GM12872 (cell line): ENCODE results near the gene ILDR2.

Experiments
- TF ChIP-seq, protein P1 (sequence below): IDR thresholded peaks from 3 replicates; pipeline ENCODE4 v1.5.1; 2011; ENCODE audit warnings: low read depth, mild to moderate bottlenecking, low read length, moderate library complexity; ENCODE audit not compliant: insufficient read depth

Gene ILDR2

DNA sequence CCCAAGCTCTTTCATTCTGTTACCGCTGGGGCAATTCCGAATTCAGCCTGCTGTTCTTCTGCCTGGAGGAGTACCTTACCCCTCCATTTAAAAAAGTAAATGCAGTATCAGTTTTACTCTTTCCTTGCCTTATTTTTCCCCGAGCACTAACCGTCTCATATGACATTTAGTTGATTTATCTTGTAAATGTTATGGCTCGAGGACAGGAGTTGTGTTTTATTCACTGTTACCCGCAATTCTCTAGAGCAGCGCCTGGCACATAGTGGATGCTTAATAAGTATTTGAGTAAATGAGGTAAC, 98.9 kb downstream of the ILDR2 start:
- TF ChIP-seq, protein P1, sequence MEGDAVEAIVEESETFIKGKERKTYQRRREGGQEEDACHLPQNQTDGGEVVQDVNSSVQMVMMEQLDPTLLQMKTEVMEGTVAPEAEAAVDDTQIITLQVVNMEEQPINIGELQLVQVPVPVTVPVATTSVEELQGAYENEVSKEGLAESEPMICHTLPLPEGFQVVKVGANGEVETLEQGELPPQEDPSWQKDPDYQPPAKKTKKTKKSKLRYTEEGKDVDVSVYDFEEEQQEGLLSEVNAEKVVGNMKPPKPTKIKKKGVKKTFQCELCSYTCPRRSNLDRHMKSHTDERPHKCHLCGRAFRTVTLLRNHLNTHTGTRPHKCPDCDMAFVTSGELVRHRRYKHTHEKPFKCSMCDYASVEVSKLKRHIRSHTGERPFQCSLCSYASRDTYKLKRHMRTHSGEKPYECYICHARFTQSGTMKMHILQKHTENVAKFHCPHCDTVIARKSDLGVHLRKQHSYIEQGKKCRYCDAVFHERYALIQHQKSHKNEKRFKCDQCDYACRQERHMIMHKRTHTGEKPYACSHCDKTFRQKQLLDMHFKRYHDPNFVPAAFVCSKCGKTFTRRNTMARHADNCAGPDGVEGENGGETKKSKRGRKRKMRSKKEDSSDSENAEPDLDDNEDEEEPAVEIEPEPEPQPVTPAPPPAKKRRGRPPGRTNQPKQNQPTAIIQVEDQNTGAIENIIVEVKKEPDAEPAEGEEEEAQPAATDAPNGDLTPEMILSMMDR = peak; percentile 40

DNA sequence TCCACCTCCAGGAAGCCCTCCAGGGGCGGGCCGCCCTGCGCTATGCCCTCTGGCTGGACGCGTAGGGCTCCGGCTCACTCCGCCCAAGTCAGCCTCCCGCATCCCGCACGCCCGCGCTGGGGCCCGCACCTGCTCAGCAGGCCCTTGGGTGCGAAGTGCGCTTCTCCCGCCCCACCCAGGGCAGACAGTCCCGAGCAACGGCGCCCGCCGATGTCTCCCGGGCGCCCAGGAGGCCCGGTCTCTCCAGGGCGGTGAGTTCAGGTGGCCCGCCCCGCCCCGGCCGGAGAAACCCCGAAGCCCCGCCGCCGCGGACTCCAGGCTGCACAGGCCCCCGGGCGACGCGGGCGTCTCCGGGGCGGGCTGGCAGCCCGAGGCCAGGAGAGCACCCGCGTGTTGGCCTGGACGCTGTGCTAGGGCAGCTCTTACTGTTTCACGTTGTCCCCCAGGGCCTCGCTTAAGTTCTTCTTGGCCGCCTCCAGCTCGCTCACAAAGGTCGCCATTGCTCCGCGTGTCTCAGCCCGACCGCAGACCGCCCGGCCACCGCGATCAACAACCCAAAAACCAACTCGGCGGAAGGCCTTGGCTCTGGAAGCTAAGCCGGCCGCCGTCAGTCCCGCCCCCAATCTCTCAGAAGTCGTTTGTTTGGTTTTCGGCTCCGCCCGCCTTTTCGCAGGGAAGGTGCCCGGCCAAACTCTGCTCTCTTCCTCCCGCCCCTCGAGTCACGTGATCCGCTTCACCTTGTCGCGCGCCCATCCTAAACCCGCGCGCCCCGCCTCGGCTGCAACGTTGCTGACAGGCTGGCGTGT, 99.4 kb downstream of the ILDR2 start, which contains the start of gene TADA1:
Gene TADA1, minus strand, starts transcription at position 531 of the 806 bp plus-strand sequence. Its CDS starts 31 bp downstream, at position 500.
- TF ChIP-seq, protein P1 = no peak

DNA sequence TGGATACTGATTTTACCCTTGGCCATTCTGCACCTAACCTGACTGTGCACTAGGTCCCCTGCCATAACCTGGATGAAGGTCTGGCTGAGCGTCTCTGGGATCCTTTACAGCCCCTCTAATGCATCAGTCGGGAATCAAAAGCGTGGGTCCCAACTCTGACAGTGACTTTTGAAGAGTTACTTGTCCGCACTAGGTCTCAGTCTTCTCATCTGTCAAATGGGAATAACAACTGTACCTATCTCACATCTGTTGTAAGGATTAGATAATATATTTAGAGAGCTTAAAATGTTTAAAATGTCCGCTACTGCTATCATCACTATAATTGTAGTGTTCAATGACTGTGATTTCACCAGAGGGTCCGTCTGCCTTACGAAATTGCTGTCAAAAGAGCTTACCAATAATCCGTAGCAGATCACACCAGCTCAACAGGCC, 100.0 kb downstream of the ILDR2 start:
- TF ChIP-seq, protein P1 = no peak

DNA sequence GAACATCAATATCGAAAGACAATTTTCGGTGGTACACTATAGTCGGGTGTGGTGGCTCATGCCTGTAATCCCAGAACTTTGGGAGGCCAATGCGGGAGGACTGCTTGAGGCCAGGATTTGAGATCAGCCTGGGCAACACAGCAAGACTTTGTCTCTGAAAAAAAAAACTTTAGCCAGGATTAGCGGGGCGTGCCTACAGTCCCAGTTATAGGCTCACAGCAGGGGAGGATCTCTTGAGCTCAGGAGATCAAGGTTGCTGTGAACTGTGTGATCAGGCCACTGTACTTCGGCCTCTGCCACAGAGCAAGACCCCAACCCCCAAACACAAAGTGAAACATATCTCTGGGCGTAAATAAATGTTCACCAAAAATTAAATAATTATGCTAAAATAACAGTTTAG, 100.9 kb downstream of the ILDR2 start:
- TF ChIP-seq, protein P1 = no peak

DNA sequence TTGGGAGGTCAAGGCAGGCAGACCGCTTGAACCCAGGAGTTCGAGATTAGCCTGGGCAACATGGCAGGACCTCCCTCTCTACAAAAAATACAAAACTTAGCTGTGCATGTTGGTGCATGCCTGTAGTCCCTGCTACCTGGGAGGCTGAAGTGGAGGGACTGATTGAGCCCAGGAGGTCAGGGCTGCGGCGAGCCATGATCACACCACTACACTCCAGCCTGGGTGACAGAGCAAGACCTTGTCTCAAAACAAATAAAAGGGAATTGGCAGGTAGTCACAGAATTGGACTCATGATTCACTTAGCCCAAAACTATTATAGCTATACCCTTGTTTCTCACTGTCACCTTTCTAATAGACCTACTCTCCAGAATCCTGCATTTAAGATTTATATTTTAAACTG, 104.8 kb downstream of the ILDR2 start:
- TF ChIP-seq, protein P1 = no peak

DNA sequence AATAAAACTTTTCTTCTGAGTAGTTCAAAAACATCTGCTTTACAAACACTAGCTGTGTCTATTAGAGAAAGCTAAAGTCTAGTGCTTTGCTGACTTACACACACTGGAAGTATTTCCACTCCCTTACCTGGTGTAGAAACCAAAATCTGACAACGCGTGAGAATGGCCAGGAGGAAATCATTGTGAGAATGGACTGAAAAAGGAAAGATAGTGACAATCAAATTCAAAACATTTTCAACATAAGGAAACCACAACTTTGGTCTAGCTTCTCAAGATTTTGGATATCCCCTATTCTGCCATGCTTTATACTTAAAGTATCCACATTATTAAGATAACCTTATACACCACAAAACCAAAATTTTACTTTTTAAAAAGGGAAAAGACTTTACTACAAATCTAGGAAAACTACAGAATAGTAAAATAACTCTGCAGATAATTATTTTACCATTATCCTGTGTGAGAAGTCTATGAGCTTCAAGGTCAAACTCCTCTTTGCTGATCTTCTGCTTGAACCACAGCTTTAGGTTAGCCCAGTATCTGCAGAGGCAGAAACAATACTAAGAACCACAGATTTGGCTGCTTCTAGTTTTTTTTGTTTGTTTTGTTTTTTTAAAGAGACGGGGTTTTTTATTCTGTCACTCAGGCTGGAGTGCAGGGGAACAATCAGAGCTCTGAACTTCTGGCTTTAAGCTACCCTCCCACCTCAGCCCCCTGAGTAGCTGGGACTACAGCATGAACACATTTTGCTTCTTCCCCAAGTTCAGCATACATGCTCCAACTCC, 105.8 kb downstream of the ILDR2 start:
- TF ChIP-seq, protein P1 = no peak

DNA sequence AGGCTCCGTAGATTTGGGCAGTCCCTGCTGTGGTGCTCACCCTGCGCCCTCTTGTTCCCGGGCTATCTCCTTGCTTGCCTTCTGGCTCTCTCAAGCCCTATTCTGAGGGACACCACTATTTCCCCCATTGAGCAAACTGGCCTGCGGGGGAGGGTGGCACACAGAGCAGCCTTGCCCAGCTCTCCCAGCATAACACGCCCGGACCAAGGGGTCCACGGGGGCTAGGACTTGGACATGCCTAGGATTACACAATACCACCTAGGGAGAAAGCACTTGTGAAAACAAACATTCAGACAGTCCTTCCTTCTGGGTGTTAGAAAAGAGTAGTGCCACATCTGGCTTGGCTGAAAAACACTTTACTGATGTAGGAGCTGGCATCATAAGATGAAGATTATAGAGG, 106.7 kb downstream of the ILDR2 start:
- TF ChIP-seq, protein P1 = no peak
